NCI-H1417 treated with DMSO at 0.1 percent for 48 hours (cell line): ENCODE measurements around the gene RNF138.
"Not testable (repeated sequence)": the region's sequence is repeated elsewhere in the genome, so short reads cannot be mapped to it uniquely, and the experiment has no call there.

ENCODE experiments used
- DNase-seq: peaks from one replicate; lab custom pipeline; 2025; lab: John Stamatoyannopoulos, UW

The RNF138 gene

DNA sequence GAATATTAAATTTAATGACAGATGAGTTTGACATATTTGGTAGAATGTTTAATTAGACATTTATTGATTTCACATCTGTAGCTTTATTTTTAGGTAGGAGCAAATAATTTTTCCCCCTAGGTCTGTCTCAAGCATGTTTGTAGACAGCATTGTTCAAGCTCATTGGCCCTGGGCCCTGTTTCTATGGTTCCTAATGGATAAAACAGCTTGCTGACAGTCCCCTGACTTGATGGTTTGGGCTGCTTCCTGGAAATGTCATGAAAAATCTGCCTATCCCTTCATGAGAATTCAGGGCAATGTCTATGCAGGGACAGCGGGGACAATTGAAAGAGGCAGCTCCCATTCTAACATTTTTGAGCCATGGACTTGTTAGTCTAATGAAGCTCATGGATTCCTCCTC is 83.6 kb downstream of the RNF138 start:
- no peak for DNase-seq

GRCh38 chr18:32176745-32177144 is 85.1 kb downstream of the RNF138 start:
- DNase-seq: not testable (repeated sequence)

GRCh38 chr18:32177530-32177929 is 85.9 kb downstream of the RNF138 start:
- DNase-seq: no peak
